Measurements from ENCODE around the gene THAP5. TPM values are rescaled to one million over a fixed set of nuclear protein-coding genes. Genes with fewer than 3 reads are reported as not detected.
A peak's percentile ranks its signal among the peaks of the same experiment; 100 is the strongest.

Gene THAP5
- total RNA-seq, 1 experiment from 2014 or later: 11.8 TPM

GRCh38 chr7:108572480-108572879 is 3.0 kb upstream of the THAP5 start:
- intact Hi-C loops (cut with micrococcal nuclease): no loop called here
- BruUV-seq (replicated peaks): no TSS peak
- Histone ChIP-seq H3K36me3 (ENCODE audit: low read depth, low read length) (peaks cover 19% of the 10 kb centered on the region), H3K4me2 (ENCODE audit: low read length) (no peak overlapping the region), H3K4me3 (ENCODE audit: low read length) (no peak overlapping the region), H3K79me2 (ENCODE audit: low read length) (peaks cover 49% of the 10 kb centered on the region), H3K9ac (ENCODE audit: low read length) (no peak overlapping the region), H3K9me2 (replicated peaks; ENCODE audit: low read length) (no peaks in the 10 kb centered on the region), H3F3A (ENCODE audit: low read length, unreplicated experiment) (no peaks in the 10 kb centered on the region), H3K27me3 (ENCODE audit: low read length) (no peaks in the 10 kb centered on the region), H2AFZ (ENCODE audit: low read length) (no peak overlapping the region), H4K20me1 (ENCODE audit: low read length) (0 out of 2 replicates have a peak, but pooled peaks cover 7% of the 10 kb centered on the region), H3K4me1 (ENCODE audit: insufficient read depth, low read length) (peaks cover 13% of the 10 kb centered on the region), H3K9me3 (ENCODE audit: low read length) (no peaks in the 10 kb centered on the region), H3K27ac (ENCODE audit: low read length) (no peak overlapping the region)
- POLR2A ChIA-PET (ENCODE audit: unreplicated experiment): no interaction called here
- CTCF ChIA-PET: no interaction called here
- DNase-seq: no peak
- TF ChIP-seq EZH2phosphoT487 (IDR thresholded peaks at IDR 0.05; ENCODE audit: borderline replicate concordance, low read length): no peak
- TF ChIP-seq, protein P1, sequence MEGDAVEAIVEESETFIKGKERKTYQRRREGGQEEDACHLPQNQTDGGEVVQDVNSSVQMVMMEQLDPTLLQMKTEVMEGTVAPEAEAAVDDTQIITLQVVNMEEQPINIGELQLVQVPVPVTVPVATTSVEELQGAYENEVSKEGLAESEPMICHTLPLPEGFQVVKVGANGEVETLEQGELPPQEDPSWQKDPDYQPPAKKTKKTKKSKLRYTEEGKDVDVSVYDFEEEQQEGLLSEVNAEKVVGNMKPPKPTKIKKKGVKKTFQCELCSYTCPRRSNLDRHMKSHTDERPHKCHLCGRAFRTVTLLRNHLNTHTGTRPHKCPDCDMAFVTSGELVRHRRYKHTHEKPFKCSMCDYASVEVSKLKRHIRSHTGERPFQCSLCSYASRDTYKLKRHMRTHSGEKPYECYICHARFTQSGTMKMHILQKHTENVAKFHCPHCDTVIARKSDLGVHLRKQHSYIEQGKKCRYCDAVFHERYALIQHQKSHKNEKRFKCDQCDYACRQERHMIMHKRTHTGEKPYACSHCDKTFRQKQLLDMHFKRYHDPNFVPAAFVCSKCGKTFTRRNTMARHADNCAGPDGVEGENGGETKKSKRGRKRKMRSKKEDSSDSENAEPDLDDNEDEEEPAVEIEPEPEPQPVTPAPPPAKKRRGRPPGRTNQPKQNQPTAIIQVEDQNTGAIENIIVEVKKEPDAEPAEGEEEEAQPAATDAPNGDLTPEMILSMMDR (conservative IDR thresholded peaks at IDR 0.05; ENCODE audit: low read depth, low read length): no peak
- no peak for TF ChIP-seq EZH2 (IDR thresholded peaks at IDR 0.05; ENCODE audit: low read length, unreplicated experiment)
- ATAC-seq: no peak

- POLR2A ChIA-PET (ENCODE audit: unreplicated experiment): no interaction called here
- peak overlapping the region; percentile 87 for H3K4me2 ChIP-seq (ENCODE audit: low read length)
- peak overlapping the region; percentile 73 for H3K4me3 ChIP-seq (ENCODE audit: low read length)
These were observed 745 bp upstream of the THAP5 start for GRCh38 chr7:108570146-108570755.

More at GRCh38 chr7:108570146-108570755, 745 bp upstream of the THAP5 start:
- peaks cover 17% of the 10 kb centered on the region for H3K4me1 ChIP-seq (ENCODE audit: insufficient read depth, low read length)
- H3K79me2 ChIP-seq (ENCODE audit: low read length): peaks cover 69% of the 10 kb centered on the region
- H4K20me1 ChIP-seq (ENCODE audit: low read length): 0 out of 2 replicates have a peak, but pooled peaks cover 7% of the 10 kb centered on the region
- no peaks in the 10 kb centered on the region for H3F3A ChIP-seq (ENCODE audit: low read length, unreplicated experiment)
- DNase-seq (peak; percentile 46), ATAC-seq (peak; percentile 34)
- peaks cover 22% of the 10 kb centered on the region for H3K36me3 ChIP-seq (ENCODE audit: low read depth, low read length)
- CTCF ChIA-PET: interaction anchor here (0.5 kb wide), 1 partner anchor 233 kb away, joined by 12 read pairs; no protein-coding TSS in a partner anchor
- no peak for TF ChIP-seq EZH2 (IDR thresholded peaks at IDR 0.05; ENCODE audit: low read length, unreplicated experiment)
- TF ChIP-seq EZH2phosphoT487 (IDR thresholded peaks at IDR 0.05; ENCODE audit: borderline replicate concordance, low read length): no peak
- TF ChIP-seq, protein P1 (conservative IDR thresholded peaks at IDR 0.05; ENCODE audit: low read depth, low read length): no peak
- H3K9ac ChIP-seq (ENCODE audit: low read length): peak overlapping the region; percentile 90
- intact Hi-C loops (cut with micrococcal nuclease): no loop called here
- H2AFZ ChIP-seq (ENCODE audit: low read length): peak overlapping the region; percentile 75
- H3K27ac ChIP-seq (ENCODE audit: low read length): peak overlapping the region; percentile 71
- no peaks in the 10 kb centered on the region for H3K9me2 ChIP-seq (replicated peaks; ENCODE audit: low read length)
- H3K27me3 ChIP-seq (ENCODE audit: low read length): no peaks in the 10 kb centered on the region
- BruUV-seq (replicated peaks): TSS peak; percentile 44
- H3K9me3 ChIP-seq (ENCODE audit: low read length): no peaks in the 10 kb centered on the region
